Osteocyte (in vitro differentiated cells): ENCODE measurements around the gene PRSS8. TPM values are rescaled to one million over a fixed set of nuclear protein-coding genes. Genes with fewer than 3 reads are reported as not detected.
"Not testable (repeated sequence)": the region's sequence is repeated elsewhere in the genome, so short reads cannot be mapped to it uniquely, and the experiment has no call there.

ENCODE experiments used
- DNase-seq: peaks from one replicate; pipeline ENCODE4 v3.0.0; 2021; ENCODE audit warnings: mixed read lengths; ENCODE audit not compliant: unreplicated experiment; ENCODE audit errors: extremely low spot score
- H3K27ac Mint-ChIP-seq: one replicate; pipeline ENCODE4 v1.8.0; 2021; ENCODE audit warnings: mild to moderate bottlenecking, mixed read lengths; ENCODE audit not compliant: unreplicated experiment
- H3K27me3 Mint-ChIP-seq: one replicate; pipeline ENCODE4 v1.8.0; 2021; ENCODE audit warnings: mixed read lengths; ENCODE audit not compliant: unreplicated experiment
- H3K36me3 Mint-ChIP-seq: one replicate; pipeline ENCODE4 v1.8.0; 2021; ENCODE audit warnings: mixed read lengths; ENCODE audit not compliant: unreplicated experiment
- H3K4me1 Mint-ChIP-seq: one replicate; pipeline ENCODE4 v1.8.0; 2021; ENCODE audit warnings: mixed read lengths; ENCODE audit not compliant: unreplicated experiment
- H3K4me3 Mint-ChIP-seq: one replicate; pipeline ENCODE4 v1.8.0; 2021; ENCODE audit warnings: mild to moderate bottlenecking, moderate library complexity, mixed read lengths; ENCODE audit not compliant: unreplicated experiment
- H3K9me3 Mint-ChIP-seq: one replicate; pipeline ENCODE4 v1.8.0; 2021; ENCODE audit warnings: mixed read lengths; ENCODE audit not compliant: unreplicated experiment
- total RNA-seq: library from RNA; stranded (reverse); gene quantifications from 2 replicates; pipeline ENCODE4 v1.2.1, GENCODE V29; 2021
- TF ChIP-seq, protein P1 (sequence below): fragments of 200-600 bp; sonication (generic); IDR thresholded peaks from 2 replicates; pipeline ENCODE4 v1.5.0; 2021; ENCODE audit warnings: antibody characterized with exemption, mild to moderate bottlenecking, moderate library complexity

Gene PRSS8
- total RNA-seq, 1 donor from 2014 or later: not detected

GRCh38 chr16:31168848-31169247, 33.3 kb upstream of the PRSS8 start:
- peaks cover 3% of the 10 kb centered on the region for H3K4me1 Mint-ChIP-seq

DNA sequence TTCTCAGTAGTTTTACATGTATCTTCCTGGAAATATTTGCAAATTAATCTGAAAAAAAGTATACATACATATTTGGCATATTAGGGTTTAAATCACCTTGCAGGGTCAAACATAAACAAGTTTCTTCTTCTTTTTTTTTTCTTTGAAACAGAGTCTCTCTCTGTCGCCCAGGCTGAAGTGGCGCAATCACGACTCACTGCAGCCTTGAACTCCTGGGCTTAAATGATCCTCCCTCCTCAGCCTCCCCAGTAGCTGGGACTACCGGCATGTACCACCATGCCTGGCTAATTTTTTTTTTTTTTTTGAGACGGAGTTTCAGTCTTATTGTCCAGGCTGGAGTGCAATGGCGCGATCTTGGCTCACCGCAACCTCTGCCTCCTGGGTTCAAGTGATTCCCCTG, 31.8 kb upstream of the PRSS8 start:
- Mint-ChIP-seq H3K27ac (no peak overlapping the region), H3K36me3 (no peaks in the 10 kb centered on the region), H3K9me3 (no peaks in the 10 kb centered on the region), H3K4me3 (no peak overlapping the region), H3K27me3 (no peaks in the 10 kb centered on the region), H3K4me1 (peaks cover 3% of the 10 kb centered on the region)
- TF ChIP-seq, protein P1, sequence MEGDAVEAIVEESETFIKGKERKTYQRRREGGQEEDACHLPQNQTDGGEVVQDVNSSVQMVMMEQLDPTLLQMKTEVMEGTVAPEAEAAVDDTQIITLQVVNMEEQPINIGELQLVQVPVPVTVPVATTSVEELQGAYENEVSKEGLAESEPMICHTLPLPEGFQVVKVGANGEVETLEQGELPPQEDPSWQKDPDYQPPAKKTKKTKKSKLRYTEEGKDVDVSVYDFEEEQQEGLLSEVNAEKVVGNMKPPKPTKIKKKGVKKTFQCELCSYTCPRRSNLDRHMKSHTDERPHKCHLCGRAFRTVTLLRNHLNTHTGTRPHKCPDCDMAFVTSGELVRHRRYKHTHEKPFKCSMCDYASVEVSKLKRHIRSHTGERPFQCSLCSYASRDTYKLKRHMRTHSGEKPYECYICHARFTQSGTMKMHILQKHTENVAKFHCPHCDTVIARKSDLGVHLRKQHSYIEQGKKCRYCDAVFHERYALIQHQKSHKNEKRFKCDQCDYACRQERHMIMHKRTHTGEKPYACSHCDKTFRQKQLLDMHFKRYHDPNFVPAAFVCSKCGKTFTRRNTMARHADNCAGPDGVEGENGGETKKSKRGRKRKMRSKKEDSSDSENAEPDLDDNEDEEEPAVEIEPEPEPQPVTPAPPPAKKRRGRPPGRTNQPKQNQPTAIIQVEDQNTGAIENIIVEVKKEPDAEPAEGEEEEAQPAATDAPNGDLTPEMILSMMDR: no peak
- DNase-seq: no peak

More at GRCh38 chr16:31168848-31169247, 33.3 kb upstream of the PRSS8 start:
- H3K9me3 Mint-ChIP-seq: no peaks in the 10 kb centered on the region
- no peak for DNase-seq
- H3K27me3 Mint-ChIP-seq: no peaks in the 10 kb centered on the region
- H3K27ac Mint-ChIP-seq: no peak overlapping the region
- no peaks in the 10 kb centered on the region for H3K36me3 Mint-ChIP-seq
- TF ChIP-seq, protein P1: no peak
- no peak overlapping the region for H3K4me3 Mint-ChIP-seq

DNA sequence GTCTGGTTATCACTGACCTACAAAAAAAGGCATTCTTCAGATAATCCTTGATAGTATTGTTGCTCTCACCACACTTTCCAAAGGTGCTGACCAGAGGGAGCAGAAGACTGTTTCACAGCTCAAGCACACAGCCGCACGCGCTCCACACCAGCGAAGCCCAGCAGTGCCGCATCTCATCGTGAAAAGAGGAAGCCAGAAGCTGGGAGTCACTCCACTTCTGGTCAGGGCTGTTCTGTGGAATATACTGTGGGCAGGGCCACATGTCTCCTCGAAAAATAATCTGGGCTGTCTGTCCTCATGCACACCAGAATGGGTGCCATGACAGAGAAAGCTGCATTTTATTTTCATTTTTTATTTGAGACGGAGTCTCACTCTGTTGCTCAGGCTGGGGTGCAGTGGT, 21.6 kb upstream of the PRSS8 start:
- Mint-ChIP-seq H3K27ac (no peak overlapping the region), H3K9me3 (no peaks in the 10 kb centered on the region), H3K4me1 (no peaks in the 10 kb centered on the region), H3K36me3 (no peaks in the 10 kb centered on the region), H3K4me3 (no peak overlapping the region), H3K27me3 (peaks cover 18% of the 10 kb centered on the region)
- TF ChIP-seq, protein P1: no peak
- no peak for DNase-seq

GRCh38 chr16:31150976-31151375, 15.4 kb upstream of the PRSS8 start:
- not testable (repeated sequence) for H3K9me3 Mint-ChIP-seq, DNase-seq, H3K4me1 Mint-ChIP-seq, H3K4me3 Mint-ChIP-seq, H3K27ac Mint-ChIP-seq, H3K36me3 Mint-ChIP-seq
- peaks cover 14% of the 10 kb centered on the region for H3K27me3 Mint-ChIP-seq

DNA sequence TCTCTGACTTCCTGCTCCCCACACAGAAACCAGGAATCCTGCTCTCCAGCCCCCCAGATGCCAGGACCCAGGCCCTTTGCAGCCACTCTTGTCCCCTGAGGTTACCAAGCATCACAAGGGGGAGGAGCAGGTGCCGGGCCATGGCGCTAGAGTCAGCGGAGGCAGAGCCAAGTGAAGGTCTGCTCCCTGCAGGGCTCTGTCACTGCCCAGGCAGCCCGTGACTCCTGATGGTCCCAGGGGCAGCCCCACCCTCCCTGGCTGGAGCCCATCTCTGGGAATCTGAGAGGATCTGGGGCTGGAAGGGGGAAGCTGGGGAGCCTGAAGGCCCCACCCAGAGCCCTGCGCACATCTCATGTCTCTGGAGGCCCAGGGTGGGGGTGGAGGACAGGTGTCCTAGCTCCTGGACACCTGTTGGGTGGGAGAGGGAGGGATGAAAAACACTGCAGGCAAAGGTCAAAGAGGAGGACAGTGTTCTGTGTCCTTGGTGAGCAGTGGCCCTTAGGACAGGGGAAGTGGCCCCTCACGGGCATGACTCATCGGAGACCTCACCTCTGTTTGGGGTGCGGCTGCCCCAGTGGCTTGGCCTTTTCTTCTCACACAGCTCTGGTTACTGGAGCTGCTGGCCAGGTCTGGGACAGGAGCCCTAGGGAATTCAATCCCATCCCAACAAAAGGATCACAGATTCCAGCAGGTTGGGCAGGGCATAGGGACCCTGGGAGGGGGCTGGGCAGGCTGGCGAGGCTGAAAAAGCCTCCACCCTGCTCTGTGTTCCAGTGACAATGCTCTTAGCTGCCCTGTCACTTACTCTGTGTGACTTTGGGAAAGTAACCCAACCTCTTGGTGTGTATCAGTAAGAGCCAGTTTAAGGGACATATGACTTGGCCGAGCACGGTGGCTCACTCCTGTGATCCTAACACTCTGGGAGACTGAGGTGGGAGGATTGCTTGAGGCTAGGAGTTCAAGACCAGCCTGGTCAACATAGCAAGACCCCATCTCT, 14.7 kb upstream of the PRSS8 start, which contains the start of gene PRSS36:
PRSS36 (minus strand) TSS at position 173 of the 997 bp plus-strand sequence; CDS start at position 142, 31 bp downstream.
- Mint-ChIP-seq H3K36me3 (no peaks in the 10 kb centered on the region), H3K27me3 (peaks cover 18% of the 10 kb centered on the region), H3K27ac (no peak within 1 kb of the TSS), H3K4me3 (no peak within 1 kb of the TSS), H3K4me1 (peaks cover 2% of the 10 kb centered on the region), H3K9me3 (no peaks in the 10 kb centered on the region)
- DNase-seq: no peak
- TF ChIP-seq, protein P1: no peak
